Breast epithelium (tissue), 4 donors: Measurements from ENCODE around the gene MEIKIN. TPM values are rescaled to one million over a fixed set of nuclear protein-coding genes. Genes with fewer than 3 reads are reported as not detected.

Experiments
- DNase-seq, 2 donors: peaks; one replicate each; pipeline ENCODE4 v3.0.0-alpha.2; 2019; ENCODE audit warnings: low spot score in 2 of 2
- H3K27ac ChIP-seq, 2 donors: fragments of 200-600 bp; sonication (generic) in 1 of 2; one replicate each; pipeline ENCODE4 v1.5.1; 2016 to 2019; ENCODE audit warnings: mild to moderate bottlenecking in 1 of 2
- H3K27me3 ChIP-seq, 2 donors: fragments of 200-600 bp; sonication (generic) in 1 of 2; one replicate each; pipeline versions ENCODE4 v1.5.1 to v1.6.0; 2017 to 2019; ENCODE audit warnings: control low read depth in 1 of 2, mild to moderate bottlenecking in 1 of 2
- H3K36me3 ChIP-seq: fragments of 200-600 bp; one replicate; pipeline ENCODE4 v1.5.1; 2019
- H3K4me1 ChIP-seq, 2 donors: fragments of 200-600 bp; sonication (generic); one replicate each; pipeline ENCODE4 v1.5.1; 2016 to 2019; ENCODE audit warnings: control low read depth in 1 of 2
- H3K4me3 ChIP-seq, 3 donors: fragments of 200-600 bp; sonication (generic); 1 replicate in 2 of 3; 2 replicates in 1 of 3; pipeline ENCODE4 v1.5.1; 2016 to 2019; ENCODE audit warnings: mild to moderate bottlenecking in 3 of 3, moderate library complexity in 2 of 3
- H3K9me3 ChIP-seq, 2 donors: fragments of 200-600 bp; sonication (generic) in 1 of 2; one replicate each; pipeline ENCODE4 v1.5.1; 2016 to 2019; ENCODE audit warnings: control low read depth in 1 of 2
- CTCF ChIP-seq, 3 donors: fragments of 450-650 bp; IDR thresholded peaks; one replicate each; pipeline ENCODE4 v1.5.1; 2016 to 2017; ENCODE audit warnings: antibody characterized with exemption in 3 of 3, mild to moderate bottlenecking in 3 of 3, moderate library complexity in 3 of 3
- POLR2A ChIP-seq: fragments of 450-650 bp; IDR thresholded peaks from one replicate; pipeline ENCODE4 v1.6.1; 2016; ENCODE audit warnings: antibody characterized with exemption, mild to moderate bottlenecking, moderate library complexity
- POLR2AphosphoS5 ChIP-seq, 3 donors: sonication (generic); formaldehyde crosslinking; IDR thresholded peaks; one replicate each; pipeline ENCODE4 v1.6.1; 2017; ENCODE audit warnings: antibody characterized with exemption in 3 of 3
- intact Hi-C: fragments of 100-400 bp; cut with DNase I; formaldehyde crosslinking; loops from one replicate; pipeline ENCODE4 v1.15.1; 2023; ENCODE audit warnings: low total_unique reads
- total RNA-seq, 3 donors: library from RNA; depleted of rRNA; stranded (reverse); fragments of >200 nt; gene quantifications; one replicate each; pipeline ENCODE4 v1.1.0, GENCODE V29; 2016

Gene MEIKIN
- total RNA-seq, 3 donors from 2014 or later: not detected

GRCh38 chr5:131959136-131959535 lies 13.7 kb upstream of the MEIKIN start:
- H3K9me3 ChIP-seq: no peaks in the 10 kb centered on the region

DNA sequence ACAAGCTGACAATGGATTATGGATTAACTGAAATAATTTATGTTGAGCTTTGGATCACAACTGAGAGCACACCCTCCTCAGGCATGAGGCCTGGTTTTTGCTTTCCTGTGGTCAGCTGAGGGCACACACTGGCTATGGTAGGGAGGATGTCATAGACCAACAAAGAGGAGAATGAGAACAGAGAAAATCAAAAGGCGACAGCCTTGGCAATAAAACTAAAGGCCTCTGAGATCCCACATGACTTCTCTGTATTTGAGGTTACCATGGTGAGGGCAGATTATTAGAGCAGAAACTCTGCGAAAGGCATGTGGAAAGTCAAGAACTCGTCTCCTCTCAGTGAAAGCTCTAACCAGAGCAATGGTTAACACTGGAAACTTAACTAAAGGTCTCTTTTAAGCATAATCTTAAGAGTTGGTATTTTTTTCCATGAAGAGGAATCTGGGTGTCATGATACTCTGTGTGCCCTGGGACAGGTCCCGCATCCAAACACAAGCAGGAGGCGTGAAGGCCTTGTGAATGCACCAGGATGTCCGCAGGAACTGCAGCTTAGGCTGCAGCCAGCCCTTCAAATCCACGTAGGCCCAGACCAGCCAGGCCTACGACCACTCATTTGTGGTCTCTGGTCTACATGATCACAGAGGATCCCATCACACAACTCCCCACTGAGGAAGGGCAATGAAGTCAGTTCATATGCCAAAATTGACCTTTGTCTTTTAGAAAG lies 12.4 kb upstream of the MEIKIN start:
- no peak overlapping the region for H3K4me3 ChIP-seq
- no peaks in the 10 kb centered on the region for H3K36me3 ChIP-seq
- H3K27ac ChIP-seq: no peak overlapping the region
- no peak for TF ChIP-seq POLR2A
- TF ChIP-seq CTCF (IDR thresholded peaks at IDR 0.05): no peak
- TF ChIP-seq POLR2AphosphoS5 (IDR thresholded peaks at IDR 0.05): no peak
- H3K4me1 ChIP-seq: no peaks in the 10 kb centered on the region
- DNase-seq: no peak
- intact Hi-C loops: no loop called here
- H3K9me3 ChIP-seq: no peaks in the 10 kb centered on the region
- no peaks in the 10 kb centered on the region for H3K27me3 ChIP-seq

More at GRCh38 chr5:131959136-131959535, 13.7 kb upstream of the MEIKIN start:
- Histone ChIP-seq H3K4me1 (no peaks in the 10 kb centered on the region), H3K27ac (no peak overlapping the region), H3K4me3 (no peak overlapping the region), H3K27me3 (no peaks in the 10 kb centered on the region), H3K36me3 (no peaks in the 10 kb centered on the region)
- no peak for DNase-seq
- no peak for TF ChIP-seq POLR2AphosphoS5 (IDR thresholded peaks at IDR 0.05)
- TF ChIP-seq CTCF (IDR thresholded peaks at IDR 0.05): no peak
- TF ChIP-seq POLR2A: no peak
- intact Hi-C loops: no loop called here

- intact Hi-C loops: no loop called here
- DNase-seq: no peak
- Histone ChIP-seq H3K27me3 (no peaks in the 10 kb centered on the region), H3K27ac (no peak overlapping the region), H3K9me3 (no peaks in the 10 kb centered on the region), H3K36me3 (no peaks in the 10 kb centered on the region), H3K4me3 (no peak overlapping the region), H3K4me1 (no peaks in the 10 kb centered on the region)
- TF ChIP-seq POLR2AphosphoS5 (IDR thresholded peaks at IDR 0.05) (no peak), CTCF (IDR thresholded peaks at IDR 0.05) (no peak), POLR2A (no peak)
These were observed 8.5 kb upstream of the MEIKIN start for GRCh38 chr5:131953969-131954368.

- H3K4me1 ChIP-seq: no peaks in the 10 kb centered on the region
- H3K4me3 ChIP-seq: no peak overlapping the region
- no peaks in the 10 kb centered on the region for H3K9me3 ChIP-seq
- H3K36me3 ChIP-seq: no peaks in the 10 kb centered on the region
- DNase-seq: no peak
- H3K27me3 ChIP-seq: no peaks in the 10 kb centered on the region
- intact Hi-C loops: no loop called here
- no peak overlapping the region for H3K27ac ChIP-seq
- no peak for TF ChIP-seq CTCF (IDR thresholded peaks at IDR 0.05)
- TF ChIP-seq POLR2A: no peak
- no peak for TF ChIP-seq POLR2AphosphoS5 (IDR thresholded peaks at IDR 0.05)
These were observed 6.9 kb upstream of the MEIKIN start for GRCh38 chr5:131952301-131952857.

DNA sequence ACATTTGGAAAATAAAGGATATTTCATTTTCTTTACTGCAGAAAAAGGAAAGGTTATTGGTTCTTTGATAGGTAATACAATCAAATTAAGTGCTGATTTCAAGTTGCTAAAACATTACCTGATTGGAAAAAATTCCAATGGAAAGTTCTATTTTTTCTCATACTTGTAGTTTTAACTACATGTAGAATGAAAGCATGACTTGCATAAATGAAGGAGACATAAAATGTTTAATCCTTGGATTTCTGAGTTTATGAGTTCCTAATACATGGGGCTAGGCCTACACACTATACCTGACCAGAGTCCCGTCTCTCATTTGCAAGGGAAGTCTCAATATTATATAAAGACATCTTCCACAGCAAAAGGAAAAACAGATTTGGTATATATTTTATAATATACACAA lies 5.2 kb upstream of the MEIKIN start:
- Histone ChIP-seq H3K9me3 (no peaks in the 10 kb centered on the region), H3K4me1 (no peaks in the 10 kb centered on the region), H3K27me3 (no peaks in the 10 kb centered on the region), H3K27ac (no peak overlapping the region), H3K4me3 (no peak overlapping the region), H3K36me3 (no peaks in the 10 kb centered on the region)
- TF ChIP-seq CTCF (IDR thresholded peaks at IDR 0.05) (no peak), POLR2AphosphoS5 (IDR thresholded peaks at IDR 0.05) (no peak), POLR2A (no peak)
- intact Hi-C loops: no loop called here
- DNase-seq: no peak
